ENCODE measurements around the gene UGT1A6. TPM values are rescaled to one million over a fixed set of nuclear protein-coding genes. Genes with fewer than 3 reads are reported as not detected.

Gene UGT1A6
- total RNA-seq, 1 experiment from 2014 or later: 2.2 TPM

- intact Hi-C loops (cut with micrococcal nuclease): no loop called here
- H3K27me3 ChIP-seq (ENCODE audit: low read length): no peaks in the 10 kb centered on the region
- ATAC-seq: no peak
- no peak for DNase-seq
- H3K79me2 ChIP-seq (ENCODE audit: low read length): no peaks in the 10 kb centered on the region
- H3K9me2 ChIP-seq (replicated peaks; ENCODE audit: low read length): no peaks in the 10 kb centered on the region
- no peak for TF ChIP-seq CTCF (conservative IDR thresholded peaks at IDR 0.05; ENCODE audit: low read depth, low read length)
- TF ChIP-seq EZH2 (IDR thresholded peaks at IDR 0.05; ENCODE audit: low read length, unreplicated experiment): no peak
- TF ChIP-seq EZH2phosphoT487 (IDR thresholded peaks at IDR 0.05; ENCODE audit: borderline replicate concordance, low read length): no peak
- H2AFZ ChIP-seq (ENCODE audit: low read length): no peak overlapping the region
- H3K4me2 ChIP-seq (ENCODE audit: low read length): no peak overlapping the region
- no peaks in the 10 kb centered on the region for H3K36me3 ChIP-seq (ENCODE audit: low read depth, low read length)
- no peak overlapping the region for H3K27ac ChIP-seq (ENCODE audit: low read length)
- ChIA-PET POLR2A (ENCODE audit: unreplicated experiment) (no interaction called here), CTCF (no interaction called here)
- H3F3A ChIP-seq (ENCODE audit: low read length, unreplicated experiment): no peaks in the 10 kb centered on the region
- H3K4me1 ChIP-seq (ENCODE audit: insufficient read depth, low read length): peaks cover 5% of the 10 kb centered on the region; the same call in 1 of the 2 replicates
- H3K9me3 ChIP-seq (ENCODE audit: low read length): no peaks in the 10 kb centered on the region
- no TSS peak for BruUV-seq (replicated peaks)
- H3K4me3 ChIP-seq (ENCODE audit: low read length): no peak overlapping the region
- no peak overlapping the region for H3K9ac ChIP-seq (ENCODE audit: low read length)
- H4K20me1 ChIP-seq (ENCODE audit: low read length): no peaks in the 10 kb centered on the region
These were observed 106.5 kb downstream of the UGT1A6 start for GRCh38 chr2:233799087-233799665.

GRCh38 chr2:233799716-233800115, 107.0 kb downstream of the UGT1A6 start:
- no peak overlapping the region for H3K4me2 ChIP-seq (ENCODE audit: low read length)
- H3F3A ChIP-seq (ENCODE audit: low read length, unreplicated experiment): no peaks in the 10 kb centered on the region
- intact Hi-C loops (cut with micrococcal nuclease): no loop called here
- H3K9ac ChIP-seq (ENCODE audit: low read length): no peak overlapping the region
- H3K79me2 ChIP-seq (ENCODE audit: low read length): no peaks in the 10 kb centered on the region
- H4K20me1 ChIP-seq (ENCODE audit: low read length): no peaks in the 10 kb centered on the region
- no peak for TF ChIP-seq EZH2 (IDR thresholded peaks at IDR 0.05; ENCODE audit: low read length, unreplicated experiment)
- no peak for TF ChIP-seq EZH2phosphoT487 (IDR thresholded peaks at IDR 0.05; ENCODE audit: borderline replicate concordance, low read length)
- TF ChIP-seq CTCF (conservative IDR thresholded peaks at IDR 0.05; ENCODE audit: low read depth, low read length): no peak
- ATAC-seq: no peak
- no peaks in the 10 kb centered on the region for H3K9me3 ChIP-seq (ENCODE audit: low read length)
- H3K27ac ChIP-seq (ENCODE audit: low read length): no peak overlapping the region
- no peaks in the 10 kb centered on the region for H3K27me3 ChIP-seq (ENCODE audit: low read length)
- BruUV-seq (replicated peaks): no TSS peak
- H2AFZ ChIP-seq (ENCODE audit: low read length): no peak overlapping the region
- no peaks in the 10 kb centered on the region for H3K9me2 ChIP-seq (replicated peaks; ENCODE audit: low read length)
- H3K36me3 ChIP-seq (ENCODE audit: low read depth, low read length): no peaks in the 10 kb centered on the region
- no peak for DNase-seq
- ChIA-PET CTCF (no interaction called here), POLR2A (ENCODE audit: unreplicated experiment) (no interaction called here)
- H3K4me1 ChIP-seq (ENCODE audit: insufficient read depth, low read length): peaks cover 5% of the 10 kb centered on the region; the same call in 1 of the 2 replicates
- H3K4me3 ChIP-seq (ENCODE audit: low read length): no peak overlapping the region

- Histone ChIP-seq H3K9ac (ENCODE audit: low read length) (no peak overlapping the region), H3K4me3 (ENCODE audit: low read length) (no peak overlapping the region), H3K27me3 (ENCODE audit: low read length) (no peaks in the 10 kb centered on the region), H3K36me3 (ENCODE audit: low read depth, low read length) (no peaks in the 10 kb centered on the region), H2AFZ (ENCODE audit: low read length) (no peak overlapping the region), H3K27ac (ENCODE audit: low read length) (no peak overlapping the region), H3K79me2 (ENCODE audit: low read length) (no peaks in the 10 kb centered on the region), H3K9me2 (replicated peaks; ENCODE audit: low read length) (no peaks in the 10 kb centered on the region), H3F3A (ENCODE audit: low read length, unreplicated experiment) (no peaks in the 10 kb centered on the region), H3K4me2 (ENCODE audit: low read length) (no peak overlapping the region), H4K20me1 (ENCODE audit: low read length) (no peaks in the 10 kb centered on the region), H3K4me1 (ENCODE audit: insufficient read depth, low read length) (peaks cover 5% of the 10 kb centered on the region; the same call in 1 of the 2 replicates), H3K9me3 (ENCODE audit: low read length) (no peaks in the 10 kb centered on the region)
- TF ChIP-seq EZH2 (IDR thresholded peaks at IDR 0.05; ENCODE audit: low read length, unreplicated experiment) (no peak), CTCF (conservative IDR thresholded peaks at IDR 0.05; ENCODE audit: low read depth, low read length) (no peak), EZH2phosphoT487 (IDR thresholded peaks at IDR 0.05; ENCODE audit: borderline replicate concordance, low read length) (no peak)
- DNase-seq (no peak), ATAC-seq (no peak)
- ChIA-PET CTCF (no interaction called here), POLR2A (ENCODE audit: unreplicated experiment) (no interaction called here)
- BruUV-seq (replicated peaks): no TSS peak
- intact Hi-C loops (cut with micrococcal nuclease): no loop called here
These were observed 107.5 kb downstream of the UGT1A6 start for GRCh38 chr2:233800208-233800607.

Data from PC-3 (cell line).